Fibroblast of upper back skin (primary cell): ENCODE measurements around the gene ADAMTS14.
"Not testable (repeated sequence)": the region's sequence is repeated elsewhere in the genome, so short reads cannot be mapped to it uniquely, and the experiment has no call there.

ENCODE experiments used
- DNase-seq: peaks from one replicate; pipeline ENCODE4 v3.0.0-alpha.2; 2013

Gene ADAMTS14

DNA sequence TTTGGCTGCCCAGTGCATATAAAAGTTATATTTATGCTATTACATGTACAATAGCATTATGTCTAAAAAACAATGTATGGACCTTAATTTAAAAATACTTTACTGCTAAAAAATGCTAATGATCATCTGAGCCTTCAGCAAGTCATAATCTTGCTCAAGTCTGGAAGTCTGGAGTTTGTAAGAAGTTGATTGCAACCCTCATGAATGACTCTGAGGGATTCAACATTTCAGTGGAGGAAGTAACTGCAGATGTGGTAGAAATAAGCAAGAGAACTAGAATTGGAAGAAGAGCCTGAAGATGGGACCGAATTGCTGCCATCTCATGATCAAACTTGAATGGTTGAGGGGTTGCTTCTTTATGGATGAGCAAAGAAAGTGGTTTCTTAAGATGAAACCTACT, 13.0 kb upstream of the ADAMTS14 start:
- DNase-seq: no peak

DNA sequence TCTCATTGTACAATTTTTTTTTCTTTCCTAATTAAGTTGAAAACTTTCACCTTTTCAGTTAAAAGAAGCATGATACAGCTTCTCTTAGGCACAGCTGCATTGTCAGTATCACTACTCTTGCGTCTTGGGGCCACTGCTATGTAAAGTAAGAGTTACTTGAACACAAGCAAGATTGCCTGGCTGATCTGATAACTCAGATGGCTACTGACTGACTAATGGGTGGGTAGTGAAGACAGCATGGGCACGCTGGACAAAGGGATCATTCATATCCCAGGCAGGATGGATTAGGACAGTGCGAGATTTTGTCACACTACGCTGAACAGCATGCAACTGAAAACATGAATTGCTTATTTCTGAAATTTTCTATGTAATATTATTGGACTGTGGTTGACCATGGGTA, 11.6 kb upstream of the ADAMTS14 start:
- DNase-seq: no peak

DNA sequence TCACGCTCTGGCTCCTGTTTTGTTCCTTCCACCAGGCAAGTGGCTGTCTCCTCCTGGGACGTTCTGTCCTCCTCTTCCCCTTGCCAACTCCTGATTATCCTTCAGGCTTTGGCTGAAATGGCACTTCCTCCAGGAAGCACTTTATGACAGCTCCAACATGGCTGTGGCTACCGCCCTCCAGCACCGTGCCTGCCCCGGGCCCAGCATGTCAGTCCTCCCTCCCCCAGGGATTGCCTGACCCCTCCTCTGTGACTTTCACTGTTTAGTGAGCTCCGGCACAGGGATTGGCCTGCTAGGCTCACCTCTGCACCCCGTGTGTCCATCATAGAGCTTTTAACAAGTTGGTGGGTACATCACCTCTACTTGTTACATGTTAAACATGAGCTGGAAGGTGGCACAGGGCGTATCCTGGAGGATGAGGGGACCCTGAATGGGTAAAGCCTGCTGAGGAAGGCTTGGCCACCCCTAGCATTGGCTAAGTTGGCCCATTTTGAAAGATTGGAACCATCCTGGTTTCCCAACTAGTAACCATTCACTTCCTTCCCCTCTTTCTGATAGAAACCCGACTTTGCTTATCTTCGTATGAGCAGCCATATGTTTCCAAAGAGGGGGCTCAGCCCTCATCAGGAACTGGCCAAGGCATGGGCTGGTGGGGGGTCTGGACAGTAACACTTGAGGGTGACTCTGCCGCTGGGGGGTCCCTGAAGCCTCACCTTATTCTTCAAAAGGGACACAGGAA, 10.5 kb upstream of the ADAMTS14 start:
- no peak for DNase-seq

DNA sequence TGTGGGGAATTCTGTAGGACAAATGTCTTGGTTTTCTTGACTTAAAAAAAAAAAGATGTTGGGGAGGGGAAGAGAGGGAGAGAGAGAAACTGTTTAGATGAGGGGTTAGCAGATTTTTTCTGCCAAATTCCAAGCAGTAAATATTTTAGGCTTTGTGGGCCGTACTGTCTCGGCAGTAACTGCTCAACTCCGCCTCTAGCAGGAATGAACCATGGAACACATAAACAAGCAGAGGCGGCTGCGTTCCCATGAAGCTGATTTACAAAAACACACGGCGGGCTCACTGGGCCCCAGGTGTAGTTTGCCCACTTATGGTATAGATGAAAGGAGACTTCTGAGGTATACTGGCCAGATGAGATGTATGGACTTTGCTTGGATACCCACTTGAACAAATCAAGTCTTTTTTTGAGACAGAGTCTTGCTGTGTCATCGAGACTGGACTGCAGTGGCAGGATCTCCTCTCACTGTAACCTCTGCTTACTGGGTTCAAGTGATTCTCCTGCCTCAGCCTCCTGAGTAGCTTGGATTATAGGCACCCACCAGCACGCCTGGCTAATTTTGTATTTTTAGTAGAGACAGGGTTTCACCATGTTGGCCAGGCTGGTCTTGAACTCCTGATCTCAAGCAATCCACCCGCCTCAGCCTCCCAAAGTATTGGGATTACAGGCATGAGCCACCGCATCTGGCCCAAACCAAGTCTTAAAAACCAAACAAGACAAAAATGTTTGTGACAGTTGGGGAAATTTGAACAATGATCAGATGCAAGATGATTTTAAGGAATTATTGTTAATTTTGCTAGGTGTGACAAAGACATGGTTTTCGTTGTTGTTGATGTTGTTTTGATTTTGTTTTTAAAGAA, 9.7 kb upstream of the ADAMTS14 start:
- DNase-seq: peak; percentile 47

DNA sequence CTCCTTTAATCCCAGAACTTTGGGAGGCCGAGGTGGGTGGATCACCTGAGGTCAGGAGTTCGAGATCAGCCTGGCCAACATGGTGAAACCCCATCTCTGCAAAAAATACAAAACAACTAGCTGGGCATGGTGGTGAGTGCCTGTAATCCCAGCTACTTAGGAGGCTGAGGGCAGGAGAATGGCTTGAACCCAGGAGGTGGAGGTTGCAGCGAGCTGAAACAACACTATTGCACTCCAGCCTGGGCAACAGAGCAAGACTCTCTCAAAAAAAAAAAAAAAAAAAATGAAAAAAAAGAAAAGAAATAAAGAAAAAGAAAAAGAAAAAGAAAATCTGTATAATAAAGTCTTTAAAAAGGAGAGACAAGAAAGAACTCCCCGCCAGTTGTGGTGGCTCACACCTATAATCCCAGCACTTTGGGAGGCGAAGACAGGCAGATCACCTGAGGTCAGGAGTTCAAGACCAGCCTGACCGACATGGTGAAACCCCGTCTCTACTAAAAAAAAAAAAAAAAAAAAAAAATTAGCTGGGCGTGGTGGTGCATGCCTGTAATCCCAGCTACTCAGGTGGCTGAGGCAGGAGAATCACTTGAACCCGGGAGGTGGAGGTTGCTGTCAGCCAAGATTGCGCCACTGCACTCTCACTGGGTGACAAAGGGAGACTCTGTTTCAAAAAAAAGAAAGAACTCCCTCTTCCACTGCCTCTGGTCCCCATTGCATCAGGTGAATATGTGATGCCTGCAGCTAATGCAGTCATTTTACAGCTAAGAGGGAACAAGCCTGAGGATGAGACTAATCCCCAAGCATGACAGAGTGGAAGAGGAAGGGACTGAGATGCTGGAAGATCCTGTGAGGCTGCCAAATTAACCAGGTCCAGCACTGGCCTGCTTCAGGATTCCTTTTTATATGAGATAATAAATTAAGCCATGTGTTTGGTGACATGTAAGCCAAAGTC, 8.6 kb upstream of the ADAMTS14 start:
- DNase-seq: peak; percentile 34

DNA sequence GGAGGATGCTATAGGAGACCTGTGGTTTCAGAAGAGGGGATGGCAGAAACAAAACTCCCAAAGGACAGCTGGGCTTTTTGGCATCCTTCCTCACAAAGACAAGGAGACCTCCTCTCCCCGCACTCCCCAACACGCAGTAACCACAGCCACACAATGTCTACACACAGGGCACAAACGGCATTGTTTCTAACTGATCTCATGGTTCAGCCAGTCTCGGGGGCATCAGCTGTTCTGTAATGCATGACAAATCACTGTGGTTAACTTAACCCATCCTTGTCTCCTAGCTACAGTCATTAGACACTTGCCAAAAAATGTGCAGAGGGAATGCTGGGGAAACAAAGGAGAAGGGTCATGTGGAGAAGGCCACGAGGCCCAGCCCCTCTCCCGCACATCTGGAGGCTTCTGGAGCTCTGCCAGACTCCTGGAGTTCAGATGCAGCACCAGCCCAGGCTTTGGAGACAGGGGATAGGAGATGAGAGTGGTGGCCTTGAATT, 7.6 kb upstream of the ADAMTS14 start:
- peak; percentile 99 for DNase-seq

DNA sequence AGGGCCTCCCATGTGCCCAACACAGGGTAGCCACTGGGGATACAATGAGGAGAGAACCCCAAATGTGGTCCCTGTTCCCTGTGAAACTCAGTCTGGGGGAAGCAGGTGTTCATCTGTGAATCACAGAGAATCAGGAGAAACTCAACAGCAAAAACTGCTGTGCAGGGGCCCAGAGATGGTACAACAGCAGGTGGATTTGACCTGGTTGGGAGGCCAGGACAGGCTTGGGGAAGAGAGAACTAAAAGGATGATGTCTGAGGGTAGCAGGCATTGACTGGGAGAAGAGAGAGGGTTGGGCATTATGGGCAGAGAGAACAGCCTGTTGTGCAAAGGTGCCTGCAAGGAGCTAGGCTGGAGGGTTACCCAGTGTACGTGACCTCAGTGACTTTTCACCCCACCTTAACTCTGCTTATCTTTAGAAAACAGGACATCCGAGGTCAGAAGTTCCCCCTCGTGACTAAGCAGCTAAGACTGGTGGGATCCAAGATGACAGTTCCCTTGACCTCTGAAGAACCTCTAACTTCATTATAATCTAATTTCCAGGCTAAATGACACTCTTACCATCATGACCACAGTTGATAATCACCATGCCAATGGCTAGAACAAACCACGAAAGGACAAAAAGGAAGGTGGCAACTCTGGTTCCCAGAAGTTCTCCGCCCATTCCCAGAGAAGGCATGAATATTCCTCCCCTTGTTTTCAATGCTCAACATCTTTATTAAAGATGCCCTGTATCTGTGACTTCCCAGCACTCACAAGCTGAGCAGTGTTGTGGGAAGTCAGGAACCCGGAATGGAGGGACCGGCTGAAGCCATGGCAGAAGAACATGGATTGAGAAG, 5.1 kb upstream of the ADAMTS14 start:
- DNase-seq: no peak

DNA sequence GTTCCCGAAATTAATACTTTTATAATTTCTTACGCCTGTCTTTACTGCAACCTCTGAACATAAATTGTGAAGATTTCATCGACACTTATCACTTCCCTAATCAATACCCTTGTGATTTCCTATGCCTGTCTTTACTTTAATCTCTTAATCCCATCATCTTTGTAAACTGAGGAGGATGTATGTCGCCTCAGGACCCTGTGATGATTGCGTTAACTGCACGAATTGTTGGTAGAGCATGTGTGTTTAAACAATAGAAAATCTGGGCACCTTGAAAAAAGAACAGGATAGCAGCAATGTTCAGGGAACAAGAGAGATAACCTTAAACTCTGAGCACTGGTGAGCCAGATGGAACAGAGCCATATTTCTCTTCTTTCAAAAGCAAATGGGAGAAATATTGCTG, 4.5 kb upstream of the ADAMTS14 start:
- DNase-seq: not testable (repeated sequence)

DNA sequence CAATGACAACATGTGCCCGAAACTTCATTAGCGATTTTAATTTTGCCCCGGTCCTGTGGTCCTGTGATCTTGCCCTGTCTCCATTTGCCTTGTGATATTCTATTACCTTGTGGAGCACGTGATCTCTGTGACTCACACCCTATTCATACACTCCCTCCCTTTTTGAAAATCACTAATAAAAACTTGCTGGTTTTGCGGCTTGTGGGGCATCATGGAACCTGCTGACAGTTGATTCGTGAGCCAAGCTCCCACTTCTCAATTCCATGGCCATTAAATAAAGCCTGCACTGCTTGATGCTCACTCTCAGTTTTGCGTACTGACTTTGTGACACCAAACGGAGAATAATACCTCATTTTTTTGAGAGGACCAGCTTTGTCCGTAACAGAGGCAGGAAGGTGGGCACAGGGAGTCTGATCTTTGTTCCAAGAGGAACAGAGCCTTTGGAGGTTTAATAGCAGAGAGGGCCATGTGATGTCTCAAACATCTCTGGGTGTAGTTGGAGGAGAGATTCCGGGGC, 3.8 kb upstream of the ADAMTS14 start:
- peak; percentile 27 for DNase-seq

DNA sequence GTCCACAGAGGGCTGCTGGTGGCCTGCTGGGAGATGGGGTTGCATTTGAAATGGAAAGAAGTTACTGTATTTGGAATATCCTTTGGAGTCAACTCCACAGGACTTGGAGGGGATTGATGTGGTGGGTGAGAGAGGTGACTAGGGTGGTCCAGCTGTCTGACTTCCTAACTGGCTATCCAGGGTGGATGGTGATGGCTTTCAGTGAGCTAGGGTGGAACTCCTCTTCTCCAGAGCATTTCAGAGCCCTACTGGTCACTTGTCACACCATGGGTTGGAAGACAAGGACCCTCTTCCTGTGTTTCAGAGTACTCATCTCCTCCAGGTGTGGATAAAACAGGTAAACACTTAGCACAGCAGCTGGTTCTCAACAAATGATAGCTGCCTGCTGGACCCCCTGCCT, 3.3 kb upstream of the ADAMTS14 start:
- no peak for DNase-seq

DNA sequence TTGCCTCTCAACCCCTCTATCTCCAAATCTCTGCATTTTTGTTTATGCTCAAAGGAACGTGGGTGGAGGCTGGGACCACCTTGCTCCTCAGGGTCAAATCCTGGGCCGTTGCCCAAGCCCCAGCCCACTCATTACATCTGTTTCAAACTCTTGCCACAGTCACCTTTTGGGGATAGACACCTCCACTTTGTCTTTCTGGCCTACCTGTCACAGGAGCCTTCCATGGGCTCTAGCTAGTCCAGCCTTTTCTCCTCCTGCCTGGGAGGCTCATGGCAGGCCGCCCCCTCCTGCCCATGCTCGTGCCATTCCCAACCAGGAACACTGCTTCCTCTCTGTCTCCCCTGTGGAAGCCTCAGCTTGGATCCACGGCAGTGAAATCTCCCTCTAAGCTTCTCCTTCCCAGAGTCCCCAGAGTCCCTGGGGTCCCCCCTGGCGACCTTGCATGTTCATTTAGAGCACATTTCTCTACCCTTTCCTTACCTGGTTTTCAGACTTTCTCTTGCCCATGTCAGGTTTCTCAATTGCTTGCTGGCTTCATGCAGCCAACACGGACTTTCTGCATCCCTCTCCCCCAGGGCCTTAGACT, 2.5 kb upstream of the ADAMTS14 start:
- no peak for DNase-seq

DNA sequence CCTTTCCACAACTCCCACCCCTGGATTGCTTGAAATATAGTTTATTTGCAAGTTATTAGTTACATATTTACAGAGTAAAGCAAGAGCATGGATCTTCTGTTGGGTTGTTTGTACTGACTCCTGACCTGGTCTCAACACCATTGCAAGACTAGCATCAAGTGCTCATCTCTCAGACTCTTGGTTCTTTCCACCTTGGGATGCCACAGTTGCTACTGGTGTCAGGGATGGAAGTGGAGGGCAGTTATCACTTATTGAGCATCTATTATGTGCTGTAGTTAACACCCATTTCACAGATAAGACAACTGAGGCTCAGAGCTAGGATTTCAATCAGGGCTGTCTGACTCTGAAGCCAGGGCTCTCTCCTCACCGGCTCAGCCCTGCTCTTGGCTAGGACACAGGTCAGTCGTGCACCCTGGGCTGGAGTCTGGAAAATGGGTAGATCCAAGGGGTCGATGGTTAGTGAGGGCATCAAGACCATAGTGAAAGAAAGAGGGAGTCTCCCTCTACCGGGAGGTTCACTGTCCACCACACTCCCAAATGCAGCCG, 614 bp upstream of the ADAMTS14 start:
- no peak for DNase-seq

DNA sequence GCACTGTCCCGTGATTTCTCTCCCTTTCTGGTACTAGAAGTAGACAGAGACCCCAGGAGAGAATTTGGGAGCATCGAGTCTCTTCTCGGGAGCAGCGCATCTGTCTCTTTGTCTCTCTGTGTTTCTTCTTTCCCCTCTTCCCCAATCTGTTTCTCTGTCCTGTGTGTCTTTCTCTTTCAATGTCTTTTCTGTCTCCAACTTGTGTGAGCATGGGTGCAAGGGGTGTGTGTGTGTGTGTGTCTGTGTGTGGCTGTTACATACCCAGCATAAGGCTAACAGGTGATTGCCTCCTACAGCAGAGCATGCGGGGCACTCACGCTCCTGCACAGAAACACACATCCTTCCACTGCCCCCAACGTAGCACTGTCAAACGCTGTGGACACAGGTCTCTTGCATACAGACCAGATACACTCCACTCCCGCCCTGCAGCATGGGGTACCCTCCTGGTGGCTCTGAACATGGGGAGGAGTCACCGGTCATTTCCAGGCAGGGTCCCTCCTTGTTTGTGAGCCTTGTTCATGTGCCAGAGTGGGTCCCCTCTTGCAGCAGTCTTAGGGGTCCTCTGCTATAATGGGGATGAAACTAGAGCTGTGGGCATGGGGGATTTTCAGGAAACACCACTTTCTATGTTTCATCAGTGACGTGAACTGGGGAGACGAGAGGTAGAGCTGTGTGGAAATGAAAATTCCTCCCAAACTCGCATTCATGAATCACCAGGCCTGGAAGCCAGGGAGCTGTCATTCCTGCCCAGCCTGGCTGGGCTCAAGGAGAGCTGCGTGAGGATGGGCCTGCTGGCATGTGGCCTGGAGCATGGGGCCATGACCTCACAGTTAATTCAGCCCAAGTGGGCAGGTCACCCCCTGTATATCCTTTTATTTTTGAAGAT, 980 bp downstream of the ADAMTS14 start:
- peak; percentile 83 for DNase-seq

DNA sequence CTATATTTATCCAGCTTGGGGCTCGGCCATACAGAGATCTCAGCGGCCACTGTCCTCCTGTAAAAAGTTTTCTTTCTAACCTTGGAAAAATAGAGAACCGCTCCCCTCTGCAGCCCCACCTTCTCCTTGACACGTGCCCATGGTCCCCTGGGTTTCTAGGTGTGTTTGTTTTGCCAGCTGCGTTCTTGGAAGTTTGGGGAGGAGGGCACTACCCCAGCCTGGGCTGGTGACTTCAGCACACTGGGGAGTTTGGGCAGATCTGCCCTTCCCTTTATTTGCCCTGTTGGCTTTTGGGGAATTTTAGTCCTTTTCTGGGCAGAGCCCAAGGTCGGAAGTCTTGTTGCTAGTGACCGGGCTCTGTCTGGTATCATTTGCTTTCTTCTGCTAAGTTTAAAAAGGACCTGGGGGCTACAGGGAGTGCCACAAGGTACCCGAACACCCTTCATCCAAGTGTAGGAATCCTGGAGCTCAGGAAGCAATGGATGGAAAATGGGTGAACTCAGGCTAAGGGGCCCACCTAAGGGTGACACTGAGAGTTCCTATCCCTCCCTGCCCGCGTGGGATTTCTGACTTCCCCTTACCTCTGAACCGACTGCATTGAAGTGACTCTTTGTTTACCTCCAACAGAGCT, 1.7 kb downstream of the ADAMTS14 start:
- DNase-seq: no peak

DNA sequence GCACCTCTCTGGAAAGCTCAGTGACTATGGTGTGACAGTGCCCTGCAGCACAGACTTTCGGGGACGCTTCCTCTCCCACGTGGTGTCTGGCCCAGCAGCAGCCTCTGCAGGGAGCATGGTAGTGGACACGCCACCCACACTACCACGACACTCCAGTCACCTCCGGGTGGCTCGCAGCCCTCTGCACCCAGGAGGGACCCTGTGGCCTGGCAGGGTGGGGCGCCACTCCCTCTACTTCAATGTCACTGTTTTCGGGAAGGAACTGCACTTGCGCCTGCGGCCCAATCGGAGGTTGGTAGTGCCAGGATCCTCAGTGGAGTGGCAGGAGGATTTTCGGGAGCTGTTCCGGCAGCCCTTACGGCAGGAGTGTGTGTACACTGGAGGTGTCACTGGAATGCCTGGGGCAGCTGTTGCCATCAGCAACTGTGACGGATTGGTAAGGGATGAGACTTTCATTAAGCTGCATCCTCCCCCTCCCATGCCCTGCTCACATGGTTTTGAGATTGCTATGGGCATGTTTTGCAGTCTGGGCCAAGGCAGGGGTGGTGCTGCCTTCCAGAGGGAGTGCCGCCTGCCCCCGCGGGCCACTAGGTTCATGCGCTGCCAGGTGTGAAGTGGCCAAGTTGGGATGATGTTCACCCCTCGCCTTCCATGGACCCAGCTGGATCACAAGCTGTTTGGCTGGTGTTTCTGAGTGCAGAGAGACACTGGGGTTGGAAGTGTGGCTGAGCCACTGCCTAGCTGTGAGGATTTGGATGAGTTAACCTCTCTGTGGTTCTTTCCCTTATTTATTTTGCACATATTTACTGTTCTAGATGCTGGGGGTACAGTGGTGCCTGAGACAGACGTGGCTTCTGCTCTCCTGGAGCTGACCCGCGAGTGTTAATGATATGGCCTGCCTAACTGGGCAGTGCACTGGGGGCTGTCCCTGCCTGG, 2.5 kb downstream of the ADAMTS14 start:
- no peak for DNase-seq

DNA sequence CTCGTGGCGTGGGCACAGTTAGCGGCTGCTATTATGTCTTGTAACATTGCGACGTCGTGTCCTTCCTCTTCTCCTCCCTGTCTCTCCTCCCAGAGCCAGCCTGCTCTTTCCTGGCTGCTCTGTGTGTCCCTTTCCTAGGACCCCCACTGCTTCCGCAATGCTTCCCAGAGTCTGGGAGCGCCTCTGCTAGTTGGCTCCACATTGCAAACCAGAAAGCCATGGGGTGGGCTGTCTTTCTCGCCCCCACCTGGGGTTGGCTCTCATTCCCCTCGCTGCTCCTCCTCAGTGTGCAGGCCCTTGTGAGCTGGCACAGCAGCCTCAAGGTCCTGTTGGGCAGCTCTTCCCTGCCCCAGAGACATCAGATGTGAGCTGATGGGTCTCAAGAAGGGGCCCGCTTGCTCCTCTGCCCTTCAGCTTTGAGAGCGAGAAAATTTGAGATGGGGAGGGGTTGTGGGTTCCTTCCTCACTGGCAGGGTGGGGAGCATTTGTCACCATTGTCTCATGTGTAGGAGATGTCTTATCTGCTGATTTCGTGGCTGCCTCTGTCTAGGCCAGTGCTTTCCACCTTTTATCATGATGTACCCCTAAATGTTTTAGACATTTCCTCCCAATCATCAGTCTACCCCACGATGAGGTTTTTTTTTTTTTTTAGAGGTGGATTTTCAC, 3.3 kb downstream of the ADAMTS14 start:
- DNase-seq: no peak

DNA sequence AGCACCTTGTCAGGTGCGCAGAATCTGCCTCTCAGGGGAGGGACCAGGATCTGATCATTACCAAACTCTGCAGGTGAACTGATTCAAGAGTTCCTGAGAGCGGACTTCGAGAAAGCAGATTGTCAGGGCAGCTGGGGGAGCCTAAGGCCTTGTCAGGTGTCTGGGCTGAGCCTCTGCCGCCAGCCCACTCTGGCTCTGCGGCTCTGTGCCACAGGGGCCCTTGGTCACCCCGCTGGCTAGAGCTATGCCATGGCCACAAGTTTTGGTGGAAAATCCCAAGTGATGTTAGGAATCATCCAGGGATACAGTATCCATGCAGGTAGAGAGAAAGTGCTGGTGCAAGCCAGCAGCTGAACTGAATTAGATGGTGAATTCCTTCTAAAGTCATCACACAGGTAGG, 4.2 kb downstream of the ADAMTS14 start:
- DNase-seq: no peak

DNA sequence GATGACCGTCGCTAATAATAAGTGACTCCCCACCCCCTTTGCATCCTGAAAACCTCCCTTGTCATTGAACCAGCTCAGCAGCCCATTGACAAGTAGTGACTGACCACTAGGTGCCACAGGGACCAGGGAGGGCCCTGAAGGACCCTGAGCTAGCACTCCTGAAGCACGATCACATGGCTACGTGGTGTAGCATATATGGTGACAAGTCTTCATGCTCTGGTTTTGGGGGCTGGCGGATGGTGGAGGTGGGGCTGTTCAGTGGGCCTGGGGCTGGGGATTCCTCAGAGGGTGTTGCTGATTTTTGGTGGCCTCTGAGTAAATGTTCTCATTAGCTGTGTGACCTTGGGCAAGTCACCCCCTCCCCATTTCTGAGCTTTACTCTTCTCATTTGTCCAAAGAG, 4.7 kb downstream of the ADAMTS14 start:
- no peak for DNase-seq
